GM21723 (cell line): ENCODE measurements around the gene PKD2.
"Not testable (repeated sequence)": the region's sequence is repeated elsewhere in the genome, so short reads cannot be mapped to it uniquely, and the experiment has no call there.

Experiments
- ATAC-seq: cut with Tn5 transposase; IDR thresholded peaks from one replicate; pipeline ENCODE4 v1.9.1; 2021; ENCODE audit warnings: mild to moderate bottlenecking, moderate library complexity; ENCODE audit not compliant: unreplicated experiment

PKD2 gene

GRCh38 chr4:87985887-87986200 lies 21.6 kb upstream of the PKD2 start:
- no peak for ATAC-seq

GRCh38 chr4:87986508-87986907 lies 20.9 kb upstream of the PKD2 start:
- no peak for ATAC-seq

GRCh38 chr4:87989765-87990164 lies 17.7 kb upstream of the PKD2 start:
- no peak for ATAC-seq

- no peak for ATAC-seq
Measured at GRCh38 chr4:87995435-87995834, 12.0 kb upstream of the PKD2 start.

GRCh38 chr4:87999191-87999691 lies 8.2 kb upstream of the PKD2 start:
- not testable (repeated sequence) for ATAC-seq

GRCh38 chr4:88001871-88002270 lies 5.6 kb upstream of the PKD2 start:
- ATAC-seq: no peak

GRCh38 chr4:88002786-88003185 lies 4.6 kb upstream of the PKD2 start:
- no peak for ATAC-seq

- no peak for ATAC-seq
Measured at GRCh38 chr4:88003261-88003660, 4.2 kb upstream of the PKD2 start.

- ATAC-seq: no peak
Measured at GRCh38 chr4:88005076-88005475, 2.4 kb upstream of the PKD2 start.

GRCh38 chr4:88005946-88006345 lies 1.5 kb upstream of the PKD2 start:
- no peak for ATAC-seq

GRCh38 chr4:88006956-88007303 lies 505 bp upstream of the PKD2 start:
- no peak for ATAC-seq

- ATAC-seq: peak; percentile 39
Measured at GRCh38 chr4:88008122-88008742, 797 bp downstream of the PKD2 start.

- ATAC-seq: no peak
Measured at GRCh38 chr4:88008743-88009171, 1.3 kb downstream of the PKD2 start.

- ATAC-seq: no peak
Measured at GRCh38 chr4:88009871-88010270, 2.4 kb downstream of the PKD2 start.

- ATAC-seq: no peak
Measured at GRCh38 chr4:88010966-88011365, 3.5 kb downstream of the PKD2 start.

GRCh38 chr4:88012647-88013046 lies 5.2 kb downstream of the PKD2 start:
- ATAC-seq: peak; percentile 45

GRCh38 chr4:88014386-88014905 lies 7.0 kb downstream of the PKD2 start:
- no peak for ATAC-seq

GRCh38 chr4:88015659-88016295 lies 8.3 kb downstream of the PKD2 start:
- ATAC-seq: no peak

- no peak for ATAC-seq
Measured at GRCh38 chr4:88017516-88018297, 10.3 kb downstream of the PKD2 start.

- ATAC-seq: no peak
Measured at GRCh38 chr4:88018466-88018865, 11.0 kb downstream of the PKD2 start.

- no peak for ATAC-seq
Measured at GRCh38 chr4:88021824-88022223, 14.4 kb downstream of the PKD2 start.

GRCh38 chr4:88022289-88022688 lies 14.9 kb downstream of the PKD2 start:
- ATAC-seq: no peak
